Right lobe of liver (tissue), 4 donors: ENCODE measurements around the gene C20orf144.

Experiments used
- POLR2A ChIP-seq: fragments of 450-650 bp; IDR thresholded peaks from one replicate; pipeline ENCODE4 v1.6.1; 2017; ENCODE audit warnings: antibody characterized with exemption, mild to moderate bottlenecking
- TF ChIP-seq, protein P1 (sequence below), 4 donors: fragments of 200-600 bp in 3 of 4; fragments of 450-650 bp in 1 of 4; IDR thresholded peaks; one replicate each; pipeline versions ENCODE4 v1.5.1 to v1.8.0; 2016 to 2022; ENCODE audit warnings: antibody characterized with exemption in 4 of 4, mild to moderate bottlenecking in 2 of 4
- donor health status: DM: no; HTN: no; CAD: no.
- donor health status: DM: no; HTN: no; CAD: no.
- donor health status: DM: no; HTN: yes; CAD: no.

GRCh38 chr20:33686100-33686983 lies 24.2 kb downstream of the C20orf144 start, which contains the start of gene E2F1:
- TF ChIP-seq, protein P1, sequence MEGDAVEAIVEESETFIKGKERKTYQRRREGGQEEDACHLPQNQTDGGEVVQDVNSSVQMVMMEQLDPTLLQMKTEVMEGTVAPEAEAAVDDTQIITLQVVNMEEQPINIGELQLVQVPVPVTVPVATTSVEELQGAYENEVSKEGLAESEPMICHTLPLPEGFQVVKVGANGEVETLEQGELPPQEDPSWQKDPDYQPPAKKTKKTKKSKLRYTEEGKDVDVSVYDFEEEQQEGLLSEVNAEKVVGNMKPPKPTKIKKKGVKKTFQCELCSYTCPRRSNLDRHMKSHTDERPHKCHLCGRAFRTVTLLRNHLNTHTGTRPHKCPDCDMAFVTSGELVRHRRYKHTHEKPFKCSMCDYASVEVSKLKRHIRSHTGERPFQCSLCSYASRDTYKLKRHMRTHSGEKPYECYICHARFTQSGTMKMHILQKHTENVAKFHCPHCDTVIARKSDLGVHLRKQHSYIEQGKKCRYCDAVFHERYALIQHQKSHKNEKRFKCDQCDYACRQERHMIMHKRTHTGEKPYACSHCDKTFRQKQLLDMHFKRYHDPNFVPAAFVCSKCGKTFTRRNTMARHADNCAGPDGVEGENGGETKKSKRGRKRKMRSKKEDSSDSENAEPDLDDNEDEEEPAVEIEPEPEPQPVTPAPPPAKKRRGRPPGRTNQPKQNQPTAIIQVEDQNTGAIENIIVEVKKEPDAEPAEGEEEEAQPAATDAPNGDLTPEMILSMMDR (IDR thresholded peaks at IDR 0.05): peak; percentile 35 to 51 (median 44)
- TF ChIP-seq POLR2A: peak; percentile 32
